Lung (tissue), 12 donors: ENCODE measurements around the gene HDC. TPM values are rescaled to one million over a fixed set of nuclear protein-coding genes. Genes with fewer than 3 reads are reported as not detected.

Experiments
- ATAC-seq: fragments of 200-7000 bp; cut with Tn5 transposase; one replicate; pipeline ENCODE4 v1.9.1; 2020; ENCODE audit warnings: moderate number of reproducible peaks; ENCODE audit not compliant: insufficient read depth, low FRiP score
- DNase-seq, 3 donors: peaks; one replicate each; pipeline ENCODE4 v3.0.0-alpha.2; 2013 to 2017
- H3K27ac ChIP-seq, 2 donors: one replicate each; pipeline ENCODE4 v1.5.1; 2013; ENCODE audit warnings: mild to moderate bottlenecking in 2 of 2, moderate library complexity in 2 of 2, control low read depth in 1 of 2, inconsistent platforms in 1 of 2, low read depth in 1 of 2, low read length in 1 of 2
- H3K27me3 ChIP-seq, 3 donors: one replicate each; pipeline ENCODE4 v1.5.1; 2013; ENCODE audit warnings: low read length in 2 of 3; ENCODE audit not compliant: control insufficient read depth in 3 of 3, insufficient read depth in 3 of 3
- H3K36me3 ChIP-seq, 4 donors: one replicate each; pipeline ENCODE4 v1.5.1; 2013; ENCODE audit warnings: low read length in 4 of 4, mild to moderate bottlenecking in 1 of 4, moderate library complexity in 1 of 4; ENCODE audit not compliant: control insufficient read depth in 4 of 4, insufficient read depth in 4 of 4
- H3K4me1 ChIP-seq, 5 donors: one replicate each; pipeline ENCODE4 v1.5.1; 2013; ENCODE audit warnings: low read length in 5 of 5, mild to moderate bottlenecking in 2 of 5, moderate library complexity in 1 of 5; ENCODE audit not compliant: control insufficient read depth in 5 of 5, insufficient read depth in 5 of 5
- H3K4me3 ChIP-seq: one replicate; pipeline ENCODE4 v1.5.1; 2013; ENCODE audit warnings: mild to moderate bottlenecking, control low read depth, moderate library complexity
- H3K9ac ChIP-seq, 2 donors: one replicate each; pipeline ENCODE4 v1.5.1; 2013; ENCODE audit warnings: low read length in 2 of 2, control low read depth in 1 of 2; ENCODE audit not compliant: insufficient read depth in 1 of 2
- H3K9me3 ChIP-seq, 4 donors: one replicate each; pipeline ENCODE4 v1.5.1; 2013; ENCODE audit warnings: low read length in 3 of 4, mild to moderate bottlenecking in 1 of 4, moderate library complexity in 1 of 4; ENCODE audit not compliant: control insufficient read depth in 4 of 4, insufficient read depth in 3 of 4
- CTCF ChIP-seq: IDR thresholded peaks from 2 replicates; pipeline ENCODE4 v1.5.1; 2012; ENCODE audit warnings: mild to moderate bottlenecking; ENCODE audit errors: control extremely low read depth, extremely low read depth
- WGBS, 2 donors: extraction: QIAGEN DNeasy Blood & Tissue Kit; methylation state at CpG; one replicate each; pipeline ENCODE4 v1.1.7; 2013; 5-methylcytosine and 5-hydroxymethylcytosine counted together
- polyA plus RNA-seq, 2 donors: library from polyadenylated mRNA; stranded (reverse); fragments of 200-250 nt; gene quantifications; one replicate each; pipeline ENCODE4 v1.2.1, GENCODE V29; 2013
- total RNA-seq, 2 donors: library from RNA; depleted of rRNA in 1 of 2; stranded (reverse); fragments of >200 nt in 1 of 2; gene quantifications; one replicate each; pipeline ENCODE4 v1.2.1, GENCODE V29; 2014 to 2021
- donor health status: control.
- donor health status: control.
- donor health status: Bipolar disorder and iron deficiency.
- donor health status: healthy.
- donor health status: DM: yes; HTN: yes; CAD: no.

HDC gene
- total and polyA plus RNA-seq, 4 donors: 0.57 to 8.6 (median 1.1) TPM

GRCh38 chr15:50222181-50222580, 43.3 kb downstream of the HDC start:
- H3K9ac ChIP-seq: no peak overlapping the region
- H3K9me3 ChIP-seq: no peaks in the 10 kb centered on the region
- H3K36me3 ChIP-seq: no peaks in the 10 kb centered on the region
- DNase-seq (no peak), ATAC-seq (no peak)
- TF ChIP-seq CTCF: no peak
- WGBS, 2 donors: 82 to 84% methylated on average over 2 of the region's 2 CpGs
- H3K27me3 ChIP-seq: no peaks in the 10 kb centered on the region
- H3K27ac ChIP-seq: no peak overlapping the region
- H3K4me3 ChIP-seq: no peak overlapping the region
- H3K4me1 ChIP-seq: no peaks in the 10 kb centered on the region

- no peak overlapping the region for H3K27ac ChIP-seq
- no peak overlapping the region for H3K9ac ChIP-seq
- no peaks in the 10 kb centered on the region for H3K36me3 ChIP-seq
- H3K27me3 ChIP-seq: no peaks in the 10 kb centered on the region
- no peaks in the 10 kb centered on the region for H3K4me1 ChIP-seq
- TF ChIP-seq CTCF: no peak
- 84 to 92% methylated on average over 2 of the region's 2 CpGs for WGBS, 2 donors
- H3K9me3 ChIP-seq: no peaks in the 10 kb centered on the region
- ATAC-seq: no peak
- no peak for DNase-seq
- H3K4me3 ChIP-seq: no peak overlapping the region
Measured at GRCh38 chr15:50219820-50220219, 45.7 kb downstream of the HDC start.

- WGBS, 2 donors: 75 to 88% methylated on average over 1 of the region's 1 CpG
- H3K27me3 ChIP-seq: no peaks in the 10 kb centered on the region
- H3K27ac ChIP-seq: no peak overlapping the region
- ATAC-seq (no peak), DNase-seq (no peak)
- TF ChIP-seq CTCF: no peak
- no peaks in the 10 kb centered on the region for H3K36me3 ChIP-seq
- no peaks in the 10 kb centered on the region for H3K4me1 ChIP-seq
- no peaks in the 10 kb centered on the region for H3K9me3 ChIP-seq
- H3K4me3 ChIP-seq: no peak overlapping the region
- no peak overlapping the region for H3K9ac ChIP-seq
Measured at GRCh38 chr15:50218691-50219090, 46.8 kb downstream of the HDC start.

- H3K27me3 ChIP-seq: no peaks in the 10 kb centered on the region
- H3K9me3 ChIP-seq: no peaks in the 10 kb centered on the region
- WGBS, 2 donors: 42 to 49% methylated on average over 1 of the region's 1 CpG
- no peak overlapping the region for H3K4me3 ChIP-seq
- no peak for DNase-seq
- no peaks in the 10 kb centered on the region for H3K4me1 ChIP-seq
- no peaks in the 10 kb centered on the region for H3K36me3 ChIP-seq
- no peak for ATAC-seq
- no peak overlapping the region for H3K9ac ChIP-seq
- no peak for TF ChIP-seq CTCF
- H3K27ac ChIP-seq: no peak overlapping the region
Measured at GRCh38 chr15:50218291-50218690, 47.2 kb downstream of the HDC start.
